Pancreas (tissue), 10 donors: Measurements from ENCODE around the gene NUBPL. TPM values are rescaled to one million over a fixed set of nuclear protein-coding genes. Genes with fewer than 3 reads are reported as not detected.

Source experiments
- ATAC-seq, 4 donors: fragments of 200-7000 bp; cut with Tn5 transposase; one replicate each; pipeline versions ENCODE4 v1.8.0 to v1.9.1; 2020; ENCODE audit warnings: mild to moderate bottlenecking in 4 of 4, moderate library complexity in 4 of 4
- DNase-seq, 6 donors: peaks; one replicate each; pipeline ENCODE4 v3.0.0-alpha.2; 2020
- FAIRE-seq: peaks from 2 replicates; lab custom pipeline; 2012; peaks lifted over from hg19 to GRCh38; lab: Jason Lieb, UNC
- H3K27ac ChIP-seq, 4 donors: fragments of 200-600 bp; sonication (generic); 1 replicate in 3 of 4; 2 replicates in 1 of 4; pipeline versions ENCODE4 v1.5.0 to v1.8.0; 2020
- H3K27me3 ChIP-seq, 4 donors: fragments of 200-600 bp; one replicate each; pipeline ENCODE4 v1.8.0; 2021
- H3K36me3 ChIP-seq, 3 donors: fragments of 200-600 bp; sonication (generic) in 1 of 3; one replicate each; pipeline versions ENCODE4 v1.5.0 to v1.8.0; 2020 to 2021
- H3K4me1 ChIP-seq, 3 donors: fragments of 200-600 bp; one replicate each; pipeline ENCODE4 v1.8.0; 2021
- H3K4me3 ChIP-seq, 4 donors: fragments of 200-600 bp; sonication (generic) in 2 of 4; one replicate each; pipeline versions ENCODE4 v1.5.0 to v1.8.0; 2020 to 2021
- H3K9me3 ChIP-seq, 4 donors: fragments of 200-600 bp; one replicate each; pipeline ENCODE4 v1.8.0; 2021
- CTCF ChIP-seq, 4 donors: fragments of 200-600 bp; sonication (generic) in 3 of 4; IDR thresholded peaks; one replicate each; pipeline versions ENCODE4 v1.5.0 to v1.8.0; 2021; ENCODE audit warnings: antibody characterized with exemption in 4 of 4
- WGBS, 2 donors: extraction: QIAGEN DNeasy Blood & Tissue Kit; methylation state at CpG; one replicate each; pipeline ENCODE4 v1.1.7; 2013; 5-methylcytosine and 5-hydroxymethylcytosine counted together
- intact Hi-C, 3 donors: fragments of 100-400 bp; cut with DNase I; formaldehyde crosslinking; loops; one replicate each; pipeline versions ENCODE4 v1.11.1 to v1.14.2; 2022
- polyA plus RNA-seq, 2 donors: library from polyadenylated mRNA; stranded (reverse); fragments of 200-250 nt; gene quantifications; one replicate each; pipeline ENCODE4 v1.2.3, GENCODE V29; 2013
- total RNA-seq, 6 donors: library from RNA; stranded (reverse); fragmentation: NEBNext Ultra II Directional in 4 of 6; extraction: Animal tissue kit (Norgen Biotek cat#: 25700) in 4 of 6; gene quantifications; one replicate each; pipeline versions ENCODE4 v1.2.1 to v1.2.4, GENCODE V29; 2021 to 2023
- donor health status: healthy with polysubstance abuse.
- donor health status: DM: no; HTN: no; CAD: no; lungs with moderate emphysema.
- donor health status: DM: no; HTN: no; CAD: no.
- donor health status: control.
- donor health status: control.
- donor health status: Bipolar disorder and iron deficiency.
- donor health status: DM: yes; HTN: yes; CAD: no.
- donor health status: DM: no; HTN: no; CAD: no.
- donor health status: DM: no; HTN: no; CAD: no.
- donor health status: DM: yes; HTN: yes; CAD: no.

The NUBPL gene
- total and polyA plus RNA-seq, 8 donors: 2.1 to 7.0 (median 4.9) TPM

- WGBS, 2 donors: 67 to 84% methylated on average over 6 of the region's 6 CpGs
- no peak overlapping the region for H3K4me3 ChIP-seq
Measured at GRCh38 chr14:31902945-31903646, 341.9 kb downstream of the NUBPL start.

GRCh38 chr14:31909977-31910376 lies 348.8 kb downstream of the NUBPL start:
- H3K9me3 ChIP-seq: no peaks in the 10 kb centered on the region
- H3K4me1 ChIP-seq: no peaks in the 10 kb centered on the region
- H3K4me3 ChIP-seq: no peak overlapping the region
- no peaks in the 10 kb centered on the region for H3K27me3 ChIP-seq
- intact Hi-C loops: no loop called here
- no peak for TF ChIP-seq CTCF (IDR thresholded peaks at IDR 0.05)
- DNase-seq (no peak), FAIRE-seq (no peak), ATAC-seq (no peak)
- 88 to 96% methylated on average over 3 of the region's 3 CpGs for WGBS, 2 donors
- no peak overlapping the region for H3K27ac ChIP-seq
- H3K36me3 ChIP-seq: no peaks in the 10 kb centered on the region

More at GRCh38 chr14:31902945-31903646, 341.9 kb downstream of the NUBPL start:
- no peak for FAIRE-seq
- no peaks in the 10 kb centered on the region for H3K9me3 ChIP-seq
- peak in 1 of 6 donors; percentile 33 for DNase-seq
- ATAC-seq: peak; percentile 38 to 68 (median 50)
- no peaks in the 10 kb centered on the region for H3K36me3 ChIP-seq
- no peaks in the 10 kb centered on the region for H3K27me3 ChIP-seq
- intact Hi-C loops: no loop called here
- peaks cover 0 to 3% (median 0%) of the 10 kb centered on the region in 3 donors for H3K4me1 ChIP-seq
- no peak for TF ChIP-seq CTCF (IDR thresholded peaks at IDR 0.05)
- no peak overlapping the region for H3K27ac ChIP-seq

Other genes starting within 250 kb of the NUBPL start
- 10 to 100 TPM in 4 of 6 donors, 1 to 10 TPM in 2; 8.0 to 18.3 (median 11.5) TPM for gene HEATR5A, start 140.9 kb upstream of the NUBPL start, total RNA-seq
- 1 to 10 TPM; 4.3 to 5.8 TPM for gene HEATR5A, start 140.9 kb upstream of the NUBPL start, polyA plus RNA-seq
- 10 to 100 TPM in 2 of 6 donors, 1 to 10 TPM in 4; 4.6 to 11.0 (median 9.4) TPM for gene DTD2, start 103.9 kb upstream of the NUBPL start, total RNA-seq
- 1 to 10 TPM; 5.5 TPM for gene DTD2, start 103.9 kb upstream of the NUBPL start, polyA plus RNA-seq
- gene GPR33, start 73.4 kb upstream of the NUBPL start, total RNA-seq: not detected
- gene GPR33, start 73.4 kb upstream of the NUBPL start, polyA plus RNA-seq: not detected